Jurkat, Clone E6-1 (cell line): Measurements from ENCODE around the gene MBP.
"Not testable (repeated sequence)": the region's sequence is repeated elsewhere in the genome, so short reads cannot be mapped to it uniquely, and the experiment has no call there.

Experiments used
- DNase-seq: peaks from one replicate; pipeline ENCODE4 v3.0.0-alpha.2; 2011; ENCODE audit warnings: low read depth, low spot score
- H3K4me3 ChIP-seq: 2 replicates; pipeline ENCODE4 v1.5.1; 2011; ENCODE audit warnings: mild to moderate bottlenecking, low read length, control low read depth, moderate library complexity

The MBP gene

DNA sequence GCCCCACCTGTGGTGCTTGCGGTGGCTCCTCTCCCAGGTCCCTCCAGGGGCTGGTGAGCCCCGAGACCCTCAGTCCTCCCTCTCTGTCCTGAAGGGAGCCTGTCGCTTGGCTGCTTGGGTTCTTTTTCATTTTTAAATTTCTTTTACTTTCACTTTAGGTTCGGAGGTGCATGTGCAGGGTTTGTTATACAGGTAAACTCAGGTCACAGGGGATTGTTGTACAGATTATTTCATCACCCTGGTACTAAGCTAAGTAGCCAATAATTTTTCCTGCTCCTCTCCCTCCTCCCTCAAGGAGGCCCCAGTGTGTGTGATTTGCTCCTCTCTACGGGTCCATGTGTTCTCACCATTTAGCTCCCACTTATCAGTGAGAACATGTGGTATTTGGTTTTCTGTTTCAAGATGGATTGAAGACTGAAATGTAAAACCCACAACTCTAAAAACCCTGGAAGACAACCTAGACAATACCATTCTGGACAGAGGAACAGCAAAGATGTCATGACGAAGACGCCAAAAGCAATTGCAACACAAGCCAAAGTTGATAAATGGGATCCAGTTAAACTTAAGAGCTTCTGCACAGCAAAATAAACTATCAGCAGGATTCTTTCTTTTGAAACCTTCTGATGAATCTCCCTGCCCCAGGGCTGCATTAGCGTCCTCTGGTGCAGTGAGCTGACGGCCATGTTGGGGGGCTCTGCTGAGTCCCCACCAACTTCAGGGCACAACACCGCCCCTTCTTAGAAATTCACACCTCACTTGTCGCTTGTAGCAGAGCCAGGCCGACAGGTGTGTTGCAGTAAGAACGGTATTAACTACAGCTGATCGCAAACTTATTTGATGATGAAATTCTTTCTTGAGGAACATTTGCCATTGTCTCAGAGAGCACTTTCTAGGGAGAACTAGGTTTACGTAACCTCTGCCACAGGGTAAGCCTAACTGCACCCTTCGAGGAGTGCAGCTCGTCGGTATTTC, 174.9 kb downstream of the MBP start:
- DNase-seq: no peak
- H3K4me3 ChIP-seq: no peak overlapping the region

DNA sequence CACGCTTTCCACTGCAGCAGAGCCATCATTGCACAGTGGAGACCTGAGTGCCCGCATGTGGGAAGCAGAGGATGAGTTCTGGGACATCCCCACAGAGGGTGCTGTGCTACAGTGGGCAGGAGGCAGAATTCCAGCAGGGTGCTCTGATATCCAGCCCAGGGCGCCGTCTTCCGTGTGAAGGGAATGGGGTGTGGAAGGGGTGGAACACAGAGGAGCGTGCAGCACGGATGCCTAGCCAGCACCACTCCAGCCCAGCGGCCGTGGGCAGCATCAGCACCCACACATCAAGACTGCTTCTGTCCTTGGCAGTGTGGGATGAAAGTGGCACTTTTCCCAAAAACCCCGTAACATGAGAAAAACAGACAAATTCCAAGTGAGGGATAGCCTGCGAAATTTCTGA, 175.9 kb downstream of the MBP start:
- no peak for DNase-seq
- H3K4me3 ChIP-seq: no peak overlapping the region

DNA sequence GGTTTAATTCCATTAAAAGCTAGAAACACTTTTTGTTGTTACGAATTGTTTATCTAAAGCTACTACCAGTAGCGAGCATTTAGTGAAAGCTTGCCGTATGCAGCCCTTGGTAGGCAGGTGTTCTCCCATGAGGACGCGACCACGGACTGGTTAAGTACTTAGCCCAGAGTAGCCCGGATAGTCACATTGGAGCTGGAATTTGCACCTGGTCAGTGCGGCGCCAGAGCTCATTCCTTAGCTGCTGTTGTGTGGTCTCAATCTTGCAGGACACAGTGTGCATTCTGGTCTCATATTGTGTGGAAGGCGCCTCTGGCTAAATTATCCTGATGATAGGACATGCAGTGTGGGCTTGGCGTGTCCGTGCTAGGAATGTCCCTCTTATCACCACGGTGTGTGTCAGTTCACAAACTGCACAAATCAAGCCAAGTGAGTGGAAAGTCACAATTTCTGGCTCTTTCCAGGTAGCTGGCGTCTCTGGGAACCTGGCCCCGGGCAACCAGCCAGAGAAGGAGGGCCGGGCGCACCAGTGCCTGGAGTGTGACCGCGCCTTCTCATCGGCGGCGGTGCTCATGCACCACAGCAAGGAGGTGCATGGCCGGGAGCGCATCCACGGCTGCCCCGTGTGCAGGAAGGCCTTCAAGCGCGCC, 176.9 kb downstream of the MBP start:
- H3K4me3 ChIP-seq: no peak overlapping the region
- DNase-seq: no peak

DNA sequence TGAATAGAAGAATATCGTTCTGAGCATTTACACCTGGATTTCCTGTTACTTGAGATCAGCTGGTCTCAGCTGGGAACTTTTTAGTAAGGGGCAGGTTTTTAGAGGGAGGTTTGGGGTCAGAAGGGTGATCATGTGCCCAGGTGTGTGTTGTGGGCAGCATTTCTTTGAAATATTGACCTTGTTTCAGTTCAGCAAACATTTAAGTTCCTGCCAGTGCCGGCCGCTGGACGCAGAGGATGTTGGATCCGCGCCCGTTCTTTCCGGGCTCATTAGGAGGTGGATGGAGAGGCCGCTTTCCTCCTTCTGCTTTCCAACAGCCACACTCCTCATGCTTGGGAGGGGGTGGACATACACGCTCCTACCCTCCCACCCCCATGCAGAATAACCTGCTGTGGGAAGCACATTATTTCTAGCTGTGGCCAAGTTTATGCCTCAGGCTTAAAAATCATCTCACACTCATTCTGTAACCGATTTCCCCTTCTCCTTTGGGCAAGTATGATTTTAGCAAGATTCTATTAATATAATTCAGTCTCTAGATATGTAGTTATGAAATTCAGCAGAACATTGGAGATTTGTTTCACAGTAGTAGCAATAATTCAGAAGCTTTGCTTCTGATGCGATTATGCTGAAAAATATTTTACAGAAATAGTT, 178.9 kb downstream of the MBP start:
- no peak overlapping the region for H3K4me3 ChIP-seq
- DNase-seq: no peak

DNA sequence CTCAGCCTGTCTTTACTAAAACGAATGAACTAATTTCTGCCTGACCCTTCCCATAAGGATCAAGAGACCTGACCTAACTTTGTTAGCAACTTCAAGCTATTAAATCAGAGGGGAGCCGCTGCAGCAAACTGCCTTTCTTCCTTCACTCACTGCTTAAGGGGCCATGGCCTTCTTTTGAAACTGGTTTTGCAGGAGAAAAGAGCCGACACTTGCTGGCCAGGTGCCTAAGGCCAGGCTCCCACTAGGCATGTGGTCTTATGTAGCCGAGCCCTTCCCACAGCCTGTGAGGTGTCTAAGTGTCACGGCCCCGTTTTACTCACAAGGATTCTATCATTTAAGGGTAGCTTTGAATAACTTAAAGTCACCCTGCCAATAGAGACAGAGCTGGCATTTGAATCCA, 179.4 kb downstream of the MBP start:
- no peak overlapping the region for H3K4me3 ChIP-seq
- DNase-seq: no peak

DNA sequence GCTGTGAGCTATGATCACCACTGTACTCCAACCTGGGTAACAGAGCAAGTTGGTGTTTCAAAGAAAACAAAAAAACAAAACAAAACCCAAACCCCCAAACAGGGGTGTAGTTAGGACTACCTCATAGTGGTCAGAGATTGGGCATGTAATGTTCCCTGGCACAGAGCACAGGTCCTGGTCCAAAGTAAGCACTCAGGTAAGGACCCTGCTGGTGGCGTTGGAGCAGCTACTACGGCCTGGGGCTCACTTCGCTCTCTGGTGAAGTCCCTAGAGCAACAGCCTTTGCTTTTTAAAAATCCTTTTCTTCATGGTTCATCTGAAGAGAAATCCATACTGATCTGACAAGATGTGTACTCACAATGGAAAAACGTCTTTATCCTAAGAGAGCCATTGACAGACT, 179.8 kb downstream of the MBP start:
- DNase-seq: no peak
- H3K4me3 ChIP-seq: no peak overlapping the region

DNA sequence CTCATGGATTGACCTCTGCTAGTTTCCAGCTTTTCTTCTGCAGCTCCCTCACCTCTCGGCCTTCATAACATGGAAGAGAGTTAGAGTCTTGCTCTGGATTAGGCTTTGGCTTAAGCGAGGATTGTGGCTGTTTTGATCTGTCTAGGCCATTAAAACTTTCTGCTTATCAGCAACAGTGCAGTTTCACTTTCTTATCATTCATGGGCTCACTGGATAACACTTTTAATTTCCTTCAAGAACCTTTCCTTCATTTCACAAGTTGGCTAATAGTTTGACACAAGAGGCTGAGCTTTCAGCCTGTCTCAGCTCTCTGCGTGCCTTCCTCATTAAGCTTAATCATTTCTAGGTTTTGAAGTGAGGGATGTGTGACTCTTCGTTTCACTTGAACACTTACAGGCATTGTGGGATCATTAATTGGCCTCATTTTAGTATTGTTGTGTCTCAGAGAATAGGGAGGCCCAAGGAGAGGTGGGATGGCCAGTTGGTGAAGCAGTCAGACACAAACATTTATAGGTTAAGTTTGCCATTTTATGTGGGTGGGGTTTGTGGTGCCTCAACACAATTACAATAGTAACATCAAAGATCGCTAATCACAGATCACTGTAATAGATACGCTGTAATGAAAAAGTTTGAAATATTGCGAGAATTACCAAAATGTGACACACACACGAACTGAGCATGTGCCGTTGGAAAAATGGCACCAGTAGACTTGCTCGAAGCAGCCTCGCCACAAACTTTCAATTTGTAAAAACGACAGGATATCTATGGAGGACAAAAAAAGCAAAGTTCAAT, 180.9 kb downstream of the MBP start:
- no peak overlapping the region for H3K4me3 ChIP-seq
- DNase-seq: peak; percentile 9

DNA sequence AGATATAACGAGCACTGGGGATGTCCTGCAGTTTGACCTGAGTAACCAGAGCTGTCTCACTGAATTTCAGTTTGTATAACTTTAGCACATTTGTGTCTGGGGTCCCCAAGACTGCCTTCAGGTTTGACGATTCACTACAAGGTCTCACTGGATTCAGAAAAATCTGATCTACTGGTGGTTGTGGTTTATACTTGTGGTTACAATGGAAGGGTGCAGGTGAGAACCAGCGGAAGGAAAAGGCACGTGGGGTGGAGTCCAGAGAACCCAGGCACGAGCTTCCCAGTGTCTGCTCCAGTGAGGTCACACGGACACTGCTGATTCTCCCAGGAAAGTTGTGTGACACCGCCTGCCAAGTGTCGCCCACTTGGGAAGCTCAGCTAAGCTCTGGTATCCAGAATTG, 184.2 kb downstream of the MBP start:
- peak; percentile 37 for DNase-seq
- H3K4me3 ChIP-seq: no peak overlapping the region

DNA sequence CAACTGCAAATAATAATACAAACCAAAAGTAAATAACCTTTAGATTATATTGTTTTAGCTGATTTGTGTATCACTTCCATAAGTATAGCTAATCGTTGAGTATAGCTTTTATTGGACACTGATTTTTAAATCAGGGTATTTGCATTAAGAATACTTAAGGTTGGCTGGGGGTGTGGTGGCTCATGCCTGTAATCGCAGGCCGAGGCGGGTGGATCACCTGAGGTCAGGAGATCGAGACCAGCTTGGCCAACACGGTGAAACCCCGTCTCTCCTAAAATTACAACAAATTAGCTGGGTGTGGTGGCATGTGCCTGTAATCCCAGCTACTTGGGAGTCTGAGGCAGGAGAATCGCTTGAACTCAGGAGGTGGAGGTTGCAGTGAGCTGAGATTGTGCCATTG, 188.2 kb downstream of the MBP start:
- DNase-seq, H3K4me3 ChIP-seq: not testable (repeated sequence)

DNA sequence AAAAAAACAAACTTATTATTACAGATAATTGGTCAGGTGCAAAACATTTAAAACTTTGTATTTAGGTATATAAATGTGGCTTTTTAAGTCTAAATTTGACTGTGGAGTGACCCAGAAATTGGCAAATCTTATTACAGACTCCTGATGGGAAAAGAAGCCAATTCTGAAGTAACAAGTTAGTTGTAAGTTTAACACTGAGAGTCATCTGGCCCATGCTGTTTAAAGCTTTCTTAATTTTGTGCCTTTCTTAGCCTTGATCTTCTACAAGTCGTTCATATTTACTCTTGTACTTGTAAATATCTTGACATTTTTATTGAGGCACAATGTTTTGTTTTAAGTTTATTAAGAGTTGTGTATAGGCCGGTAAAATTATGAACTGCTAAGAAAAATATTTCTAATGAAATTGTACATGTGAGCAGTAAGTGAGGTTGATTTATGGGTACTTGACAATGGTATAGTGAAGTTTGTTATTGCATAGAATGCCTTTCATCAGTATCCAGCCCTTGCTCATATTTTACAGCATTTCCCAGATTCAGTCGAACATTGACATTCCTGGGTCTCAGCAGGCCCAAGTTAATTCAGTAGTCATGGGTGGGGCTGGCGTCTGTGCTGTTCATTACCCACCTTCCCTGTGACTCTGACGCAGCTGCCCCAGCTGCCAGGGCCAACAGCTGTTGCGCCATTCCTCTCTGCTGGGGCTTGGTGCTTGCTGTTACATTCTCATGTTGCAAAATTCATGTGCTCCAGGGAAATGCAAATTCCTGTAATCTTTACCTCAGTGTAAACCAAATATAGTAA, 188.8 kb downstream of the MBP start:
- H3K4me3 ChIP-seq: no peak overlapping the region
- DNase-seq: no peak

DNA sequence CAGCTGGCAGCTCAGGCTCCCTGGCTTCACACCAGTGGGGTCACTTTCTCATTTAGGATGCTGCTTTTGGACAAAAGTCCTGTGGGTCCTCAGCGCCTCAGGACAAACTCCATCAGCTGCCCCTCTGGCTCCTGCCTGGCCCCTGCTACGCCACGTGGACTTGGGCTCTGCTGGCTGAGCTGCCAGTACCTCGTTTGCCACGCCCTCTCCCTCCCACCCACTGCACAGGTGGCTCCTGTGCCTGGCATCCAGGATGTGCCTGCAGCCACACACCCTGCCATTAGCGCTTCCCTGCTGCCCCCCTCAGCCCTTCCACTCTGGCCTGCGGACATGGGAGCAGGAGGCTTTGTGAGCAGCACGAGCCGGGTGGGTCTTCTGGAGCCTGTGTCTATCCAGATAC, 191.3 kb downstream of the MBP start:
- H3K4me3 ChIP-seq: no peak overlapping the region
- no peak for DNase-seq

DNA sequence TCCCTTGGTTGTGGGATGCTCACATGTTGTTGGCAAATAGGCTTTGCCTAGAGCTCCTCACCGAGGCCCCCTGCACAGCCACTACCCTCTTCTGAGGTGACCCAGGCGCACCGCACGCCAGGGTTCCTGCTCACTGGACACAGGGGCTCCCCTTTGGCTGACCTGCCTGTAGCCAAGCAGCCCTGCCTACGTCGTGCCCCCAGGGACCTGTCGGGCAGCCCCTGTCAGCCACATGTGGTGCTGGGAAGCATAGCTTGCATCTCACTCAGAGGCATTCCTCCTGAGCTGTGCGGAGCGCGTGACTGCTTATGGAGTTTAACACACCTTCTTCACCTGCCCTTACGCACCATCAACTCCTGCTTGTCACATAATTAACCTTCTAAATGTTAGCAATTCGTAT, 194.0 kb downstream of the MBP start:
- no peak for DNase-seq

DNA sequence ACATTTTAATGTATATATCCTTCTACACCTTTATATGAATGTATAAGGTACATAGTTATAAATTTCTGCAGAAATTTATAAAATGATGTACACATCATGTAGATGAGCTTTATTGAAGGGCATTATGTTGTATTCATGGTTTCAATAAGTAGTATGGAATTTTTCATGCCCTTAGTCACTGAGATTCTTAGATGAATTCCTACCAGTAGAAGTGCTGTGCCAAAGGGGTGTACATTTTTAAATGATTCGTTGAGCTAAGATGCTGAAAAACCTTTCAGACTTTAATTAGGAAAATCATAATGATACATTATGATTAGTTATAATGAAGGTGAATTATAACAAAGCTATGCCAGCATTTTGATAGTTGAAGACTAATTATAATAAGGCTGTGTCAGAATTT, 195.0 kb downstream of the MBP start:
- no peak overlapping the region for H3K4me3 ChIP-seq
- DNase-seq: no peak

More for the DNA sequence above, 194.0 kb downstream of the MBP start:
- no peak overlapping the region for H3K4me3 ChIP-seq

DNA sequence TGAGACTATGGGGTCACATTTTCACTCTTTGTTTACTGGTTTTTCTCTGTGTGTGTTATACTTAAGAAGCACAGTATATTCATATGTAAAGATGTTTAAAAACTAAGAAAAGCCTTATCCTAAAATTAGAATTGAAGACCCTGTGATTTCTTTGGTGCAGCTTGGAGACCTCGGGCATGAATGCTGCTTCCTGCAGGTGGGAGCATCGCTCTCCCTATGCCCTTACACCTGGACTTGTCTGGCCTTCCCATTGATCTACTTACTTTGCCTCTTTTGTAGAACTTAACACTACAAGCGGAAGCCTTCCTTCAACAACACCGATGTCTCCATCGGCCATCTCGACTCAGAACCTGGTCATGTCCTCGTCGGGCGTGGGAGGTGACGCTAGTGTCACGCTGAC, 195.7 kb downstream of the MBP start:
- DNase-seq: no peak
- no peak overlapping the region for H3K4me3 ChIP-seq

DNA sequence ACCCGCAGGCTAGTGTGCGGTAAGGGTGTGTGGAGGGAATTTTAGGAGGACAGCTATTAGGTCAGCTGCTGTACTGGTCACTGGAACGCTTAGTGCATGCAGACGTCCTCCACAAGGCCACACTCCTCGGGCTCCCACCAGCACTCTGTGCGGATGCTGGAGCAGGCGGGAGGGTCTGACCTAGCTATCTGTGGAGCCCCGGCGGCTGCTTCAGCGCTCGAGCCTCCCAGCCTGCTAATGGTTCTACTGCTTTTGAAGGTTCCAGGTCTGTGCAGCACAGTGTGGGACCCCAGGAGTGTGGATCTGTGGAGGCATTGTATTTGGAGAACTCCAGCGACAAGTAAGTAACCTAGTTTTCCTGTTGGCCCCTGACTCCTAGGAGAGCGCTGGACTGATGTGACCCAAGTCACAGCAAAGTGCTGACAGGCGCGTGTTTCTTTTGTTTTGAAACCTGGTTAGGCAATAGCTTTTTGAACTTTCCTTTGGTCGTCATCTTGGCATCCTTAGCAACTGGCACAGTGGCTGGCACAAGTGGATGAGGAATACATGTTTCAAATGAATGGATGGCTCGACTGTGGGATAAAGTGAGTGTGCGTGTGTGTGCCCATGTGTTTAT, 196.8 kb downstream of the MBP start:
- no peak for DNase-seq
- no peak overlapping the region for H3K4me3 ChIP-seq

DNA sequence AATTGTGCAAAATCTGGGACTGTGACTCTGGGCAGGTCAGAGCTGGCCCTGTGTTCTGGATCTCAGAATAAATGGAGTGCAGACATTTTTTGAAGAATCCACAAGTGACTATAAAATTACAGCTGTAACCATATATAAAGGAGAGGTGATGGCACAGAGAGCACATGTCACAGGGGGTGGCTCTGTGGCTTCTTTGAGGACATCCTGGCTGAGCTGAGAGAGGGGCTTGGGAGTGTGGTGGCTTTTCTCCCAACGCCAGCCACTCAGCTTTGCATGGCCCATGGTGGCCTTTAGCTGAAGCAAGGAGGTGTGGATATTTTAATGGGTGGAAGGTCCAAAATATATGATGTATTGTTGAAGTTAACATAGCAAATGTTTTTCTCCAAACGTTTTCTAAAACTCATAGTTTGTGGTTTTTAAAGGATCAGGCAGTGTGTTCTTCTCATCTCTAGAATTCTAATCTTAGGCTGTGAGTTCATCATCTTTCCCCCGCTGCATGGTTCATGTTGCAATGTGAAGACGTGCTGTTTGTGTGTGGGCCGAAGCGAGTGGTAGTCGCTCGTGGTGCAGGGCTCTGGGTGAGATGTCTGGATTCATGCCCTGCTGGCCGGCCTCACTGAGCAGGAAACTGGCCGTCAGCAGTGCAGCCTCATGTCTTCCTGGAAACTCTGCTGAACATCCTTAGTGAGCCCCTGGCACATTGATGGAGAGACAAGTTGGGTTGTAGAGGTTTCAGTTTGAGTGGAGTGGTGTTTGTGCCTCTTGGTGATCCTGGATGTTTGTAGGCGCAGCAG, 200.4 kb downstream of the MBP start:
- H3K4me3 ChIP-seq: no peak overlapping the region
- no peak for DNase-seq

DNA sequence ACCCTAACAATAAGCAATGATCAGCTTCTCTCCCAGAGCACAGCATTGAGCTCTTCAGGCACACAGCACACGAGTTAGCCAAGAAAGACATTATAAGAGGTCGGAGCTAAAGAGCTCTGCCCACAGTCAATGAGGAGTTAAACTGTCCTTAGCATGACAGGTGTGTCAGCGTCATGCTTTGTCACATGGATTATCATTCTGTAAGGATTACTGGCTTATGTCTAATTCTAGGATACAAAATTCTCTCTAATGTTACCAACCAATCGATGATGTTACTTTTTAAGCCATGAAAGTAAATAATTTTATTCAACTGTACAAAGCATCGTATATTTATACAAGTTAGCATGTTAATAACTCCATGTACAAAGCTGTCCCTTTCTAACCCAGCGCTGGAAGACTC, 201.4 kb downstream of the MBP start:
- no peak for DNase-seq
- no peak overlapping the region for H3K4me3 ChIP-seq
